ENCODE results near the gene FANCC. TPM values are rescaled to one million over a fixed set of nuclear protein-coding genes. Genes with fewer than 3 reads are reported as not detected.
"Not testable (repeated sequence)": the region's sequence is repeated elsewhere in the genome, so short reads cannot be mapped to it uniquely, and the experiment has no call there.

Gene FANCC
- total and polyA plus RNA-seq, 11 donors, result 2.4 to 6.2 (median 4.2) TPM

- H3K4me3 ChIP-seq, result no peak overlapping the region
- no peak overlapping the region for H3K27ac ChIP-seq
- no peaks in the 10 kb centered on the region for H3K27me3 ChIP-seq
- peaks cover 0 to 33% (median 15%) of the 10 kb centered on the region in 12 donors for H3K9me3 ChIP-seq
- ATAC-seq (no peak), DNase-seq (no peak)
- intact Hi-C loops (cut with DNase I), result loop anchor here in 2 of 10 donors (10.0 kb wide), 2 partner anchors 613 to 937 kb away; no protein-coding TSS in a partner anchor
- no peak for TF ChIP-seq POLR2A (IDR thresholded peaks at IDR 0.05)
- no peak for TF ChIP-seq CTCF (IDR thresholded peaks at IDR 0.05)
- no peaks in the 10 kb centered on the region for H3K4me1 ChIP-seq
- no peaks in the 10 kb centered on the region for H3K36me3 ChIP-seq
Observed at GRCh38 chr9:95277509-95277908, 40.0 kb downstream of the FANCC start.

GRCh38 chr9:95276395-95276954 is 41.0 kb downstream of the FANCC start:
- Histone ChIP-seq H3K36me3 (no peaks in the 10 kb centered on the region), H3K27ac (no peak overlapping the region), H3K4me3 (no peak overlapping the region), H3K27me3 (no peaks in the 10 kb centered on the region), H3K9me3 (peaks cover 0 to 22% (median 13%) of the 10 kb centered on the region in 12 donors), H3K4me1 (no peaks in the 10 kb centered on the region)
- ATAC-seq, result no peak
- WGBS, 4 donors, result 85 to 92% (median 89%) methylated on average over 8 of the region's 8 CpGs
- intact Hi-C loops (cut with DNase I), result loop anchor here in 2 of 10 donors (10.0 kb wide), 2 partner anchors 612 to 938 kb away; no protein-coding TSS in a partner anchor
- DNase-seq, result no peak
- TF ChIP-seq POLR2A (IDR thresholded peaks at IDR 0.05), result no peak

GRCh38 chr9:95274160-95274559 is 43.3 kb downstream of the FANCC start:
- ATAC-seq, DNase-seq, H3K27ac ChIP-seq, H3K4me3 ChIP-seq, H3K36me3 ChIP-seq, H3K9me3 ChIP-seq, H3K27me3 ChIP-seq, H3K4me1 ChIP-seq: not testable (repeated sequence)
- 95 to 97% (median 96%) methylated on average over 2 of the region's 2 CpGs for WGBS, 4 donors
- intact Hi-C loops (cut with DNase I), result loop anchor here in 2 of 10 donors (10.0 kb wide), 2 partner anchors 609 to 941 kb away; no protein-coding TSS in a partner anchor

GRCh38 chr9:95273369-95274022 is 44.0 kb downstream of the FANCC start:
- H3K4me1 ChIP-seq, result no peaks in the 10 kb centered on the region
- H3K4me3 ChIP-seq, result no peak overlapping the region
- H3K36me3 ChIP-seq, result no peaks in the 10 kb centered on the region
- intact Hi-C loops (cut with DNase I), result loop anchor here in 2 of 10 donors (10.0 kb wide), 2 partner anchors 609 to 941 kb away; no protein-coding TSS in a partner anchor
- no peaks in the 10 kb centered on the region for H3K27me3 ChIP-seq
- no peak for DNase-seq
- TF ChIP-seq POLR2A (IDR thresholded peaks at IDR 0.05) (no peak), CTCF (IDR thresholded peaks at IDR 0.05) (no peak)
- no peak for ATAC-seq
- H3K9me3 ChIP-seq, result no peaks in the 10 kb centered on the region
- 76 to 91% (median 86%) methylated on average over 4 of the region's 4 CpGs for WGBS, 4 donors
- H3K27ac ChIP-seq, result no peak overlapping the region

GRCh38 chr9:95272830-95273229 is 44.7 kb downstream of the FANCC start:
- no peak for ATAC-seq
- H3K4me1 ChIP-seq, result no peaks in the 10 kb centered on the region
- H3K4me3 ChIP-seq, result no peak overlapping the region
- no peaks in the 10 kb centered on the region for H3K9me3 ChIP-seq
- no peaks in the 10 kb centered on the region for H3K36me3 ChIP-seq
- TF ChIP-seq POLR2A (IDR thresholded peaks at IDR 0.05) (no peak), CTCF (IDR thresholded peaks at IDR 0.05) (no peak)
- H3K27ac ChIP-seq, result no peak overlapping the region
- WGBS, 4 donors, result 95 to 98% (median 95%) methylated on average over 8 of the region's 8 CpGs
- intact Hi-C loops (cut with DNase I), result loop anchor here in 2 of 10 donors (10.0 kb wide), 2 partner anchors 608 to 942 kb away; no protein-coding TSS in a partner anchor
- no peaks in the 10 kb centered on the region for H3K27me3 ChIP-seq
- no peak for DNase-seq
